GM12878 (cell line): ENCODE data around the gene MSH2.

Source experiments
- EP300 ChIP-seq, 2 experiments: fragments of 150-350 bp in 1 of 2; IDR thresholded peaks; 2 replicates each; pipeline ENCODE4 v1.6.1; 2011 to 2012; ENCODE audit warnings: low read depth in 2 of 2, low read length in 2 of 2, borderline replicate concordance in 1 of 2, improper control_type of control experiment in 1 of 2, inconsistent platforms in 1 of 2; ENCODE audit not compliant: control insufficient read depth in 1 of 2
- MAX ChIP-seq: IDR thresholded peaks from 2 replicates; pipeline ENCODE4 v1.6.1; 2012; ENCODE audit warnings: low read depth, low read length, improper control_type of control experiment
- TF ChIP-seq, protein P1 (sequence below), 3 experiments: IDR thresholded peaks in 2 of 3; conservative IDR thresholded peaks in 1 of 3; 2 replicates each; pipeline ENCODE4 v1.5.1; 2011; ENCODE audit warnings: low read depth in 3 of 3, low read length in 3 of 3, mild to moderate bottlenecking in 3 of 3, control low read depth in 2 of 3, moderate library complexity in 2 of 3, inconsistent platforms in 1 of 3, mixed read lengths in 1 of 3; ENCODE audit not compliant: control insufficient read depth in 2 of 3, insufficient read depth in 1 of 3; ENCODE audit errors: extremely low read depth in 1 of 3

- no peak for TF ChIP-seq MAX
- TF ChIP-seq, protein P1, sequence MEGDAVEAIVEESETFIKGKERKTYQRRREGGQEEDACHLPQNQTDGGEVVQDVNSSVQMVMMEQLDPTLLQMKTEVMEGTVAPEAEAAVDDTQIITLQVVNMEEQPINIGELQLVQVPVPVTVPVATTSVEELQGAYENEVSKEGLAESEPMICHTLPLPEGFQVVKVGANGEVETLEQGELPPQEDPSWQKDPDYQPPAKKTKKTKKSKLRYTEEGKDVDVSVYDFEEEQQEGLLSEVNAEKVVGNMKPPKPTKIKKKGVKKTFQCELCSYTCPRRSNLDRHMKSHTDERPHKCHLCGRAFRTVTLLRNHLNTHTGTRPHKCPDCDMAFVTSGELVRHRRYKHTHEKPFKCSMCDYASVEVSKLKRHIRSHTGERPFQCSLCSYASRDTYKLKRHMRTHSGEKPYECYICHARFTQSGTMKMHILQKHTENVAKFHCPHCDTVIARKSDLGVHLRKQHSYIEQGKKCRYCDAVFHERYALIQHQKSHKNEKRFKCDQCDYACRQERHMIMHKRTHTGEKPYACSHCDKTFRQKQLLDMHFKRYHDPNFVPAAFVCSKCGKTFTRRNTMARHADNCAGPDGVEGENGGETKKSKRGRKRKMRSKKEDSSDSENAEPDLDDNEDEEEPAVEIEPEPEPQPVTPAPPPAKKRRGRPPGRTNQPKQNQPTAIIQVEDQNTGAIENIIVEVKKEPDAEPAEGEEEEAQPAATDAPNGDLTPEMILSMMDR (IDR thresholded peaks at IDR 0.05 in 2 of 3, conservative IDR thresholded peaks at IDR 0.05 in 1 of 3; ENCODE audit: control insufficient read depth in 2 of 3, extremely low read depth in 1 of 3, insufficient read depth in 1 of 3, low read depth in 3 of 3, low read length in 3 of 3): no peak
- no peak for TF ChIP-seq EP300 (IDR thresholded peaks at IDR 0.05; ENCODE audit: borderline replicate concordance in 1 of 2, control insufficient read depth in 1 of 2, low read depth in 2 of 2, low read length in 2 of 2)
These were observed 35.8 kb downstream of the MSH2 start for GRCh38 chr2:47438783-47439182.
